Mesenchymal stem cell (in vitro differentiated cells and primary cell): ENCODE results near the gene MAPKAP1.

Experiments
- DNase-seq: peaks from one replicate; pipeline ENCODE4 v3.0.0-alpha.2; 2013
- H2AFZ ChIP-seq: one replicate; pipeline ENCODE4 v1.6.1; 2013; ENCODE audit warnings: low read depth, mild to moderate bottlenecking, control low read depth, inconsistent platforms, low read length, moderate library complexity
- H2AK5ac ChIP-seq: 2 replicates; pipeline ENCODE4 v1.6.1; 2013; ENCODE audit warnings: low read length, moderate library complexity, mild to moderate bottlenecking, inconsistent platforms; ENCODE audit not compliant: severe bottlenecking
- H2BK120ac ChIP-seq: one replicate; pipeline ENCODE4 v1.6.1; 2013; ENCODE audit warnings: low read depth, mild to moderate bottlenecking, inconsistent platforms, low read length, moderate library complexity
- H2BK12ac ChIP-seq, 2 experiments: one replicate each; pipeline ENCODE4 v1.6.1; 2013; ENCODE audit warnings: inconsistent platforms in 2 of 2, low read length in 2 of 2, mild to moderate bottlenecking in 2 of 2, moderate library complexity in 2 of 2, control low read depth in 1 of 2
- H2BK15ac ChIP-seq: one replicate; pipeline ENCODE4 v1.6.1; 2013; ENCODE audit warnings: mild to moderate bottlenecking, low read depth, inconsistent platforms; ENCODE audit not compliant: poor library complexity, severe bottlenecking
- H2BK5ac ChIP-seq: 2 replicates; pipeline ENCODE4 v1.6.1; 2013; ENCODE audit warnings: low read depth, mild to moderate bottlenecking, low read length, control low read depth, inconsistent platforms; ENCODE audit not compliant: poor library complexity, severe bottlenecking
- H3K14ac ChIP-seq, 2 experiments: one replicate each; pipeline ENCODE4 v1.6.1; 2013; ENCODE audit warnings: inconsistent platforms in 2 of 2, low read length in 2 of 2, control low read depth in 1 of 2, mild to moderate bottlenecking in 1 of 2, moderate library complexity in 1 of 2
- H3K18ac ChIP-seq, 2 experiments: one replicate each; pipeline ENCODE4 v1.6.1; 2013; ENCODE audit warnings: inconsistent platforms in 2 of 2, low read length in 2 of 2, control low read depth in 1 of 2, low read depth in 1 of 2, mild to moderate bottlenecking in 1 of 2
- H3K23ac ChIP-seq, 2 experiments: one replicate each; pipeline ENCODE4 v1.6.1; 2013; ENCODE audit warnings: inconsistent platforms in 2 of 2, low read length in 2 of 2, mild to moderate bottlenecking in 2 of 2, moderate library complexity in 2 of 2, control low read depth in 1 of 2
- H3K27ac ChIP-seq: 2 replicates; pipeline ENCODE4 v1.5.1; 2013; ENCODE audit warnings: mild to moderate bottlenecking, moderate library complexity, low read length, control low read depth, inconsistent platforms; ENCODE audit not compliant: poor library complexity, severe bottlenecking
- H3K27me3 ChIP-seq, 2 experiments: 2 replicates each; pipeline versions ENCODE4 v1.6.1 to v1.7.0; 2013; ENCODE audit warnings: low read length in 2 of 2, mild to moderate bottlenecking in 2 of 2, moderate library complexity in 2 of 2, control low read depth in 1 of 2, inconsistent platforms in 1 of 2; ENCODE audit not compliant: control insufficient read depth in 1 of 2, insufficient read depth in 1 of 2
- H3K36me3 ChIP-seq, 2 experiments: 2 replicates each; pipeline versions ENCODE4 v1.6.1 to v1.7.0; 2013; ENCODE audit warnings: low read length in 2 of 2, control low read depth in 1 of 2, inconsistent platforms in 1 of 2, low read depth in 1 of 2, mild to moderate bottlenecking in 1 of 2; ENCODE audit not compliant: insufficient read depth in 2 of 2, control insufficient read depth in 1 of 2
- H3K4ac ChIP-seq, 2 experiments: one replicate each; pipeline ENCODE4 v1.6.1; 2013; ENCODE audit warnings: inconsistent platforms in 2 of 2, low read length in 2 of 2, mild to moderate bottlenecking in 2 of 2, moderate library complexity in 2 of 2, control low read depth in 1 of 2, low read depth in 1 of 2
- H3K4me1 ChIP-seq: 2 replicates; pipeline ENCODE4 v1.6.1; 2013; ENCODE audit warnings: low read depth, low read length, control low read depth; ENCODE audit not compliant: control insufficient read depth, insufficient read depth
- H3K4me2 ChIP-seq: 2 replicates; pipeline ENCODE4 v1.6.1; 2013; ENCODE audit warnings: low read length, mild to moderate bottlenecking, inconsistent platforms; ENCODE audit not compliant: poor library complexity, severe bottlenecking
- H3K4me3 ChIP-seq, 2 experiments: 2 replicates each; pipeline versions ENCODE4 v1.5.1 to v1.7.0; 2013; ENCODE audit warnings: low read length in 2 of 2, mild to moderate bottlenecking in 2 of 2, control low read depth in 1 of 2, low read depth in 1 of 2; ENCODE audit not compliant: insufficient read depth in 1 of 2
- H3K79me1 ChIP-seq: replicated peaks from 2 replicates; pipeline ENCODE4 v1.6.1; 2013; ENCODE audit warnings: mild to moderate bottlenecking, control low read depth, low read length, inconsistent platforms; ENCODE audit not compliant: poor library complexity, severe bottlenecking
- H3K9ac ChIP-seq: 2 replicates; pipeline ENCODE4 v1.7.0; 2013; ENCODE audit warnings: mild to moderate bottlenecking, low read length, moderate library complexity
- H3K9me3 ChIP-seq: 2 replicates; pipeline ENCODE4 v1.7.0; 2013; ENCODE audit warnings: mild to moderate bottlenecking, low read length; ENCODE audit not compliant: control insufficient read depth
- H4K8ac ChIP-seq: one replicate; pipeline ENCODE4 v1.6.1; 2013; ENCODE audit warnings: inconsistent platforms, mild to moderate bottlenecking, low read length, moderate library complexity
- H4K91ac ChIP-seq: one replicate; pipeline ENCODE4 v1.6.1; 2013; ENCODE audit warnings: mild to moderate bottlenecking, low read length, inconsistent platforms
- WGBS: methylation state at CpG from one replicate; pipeline ENCODE4 v1.1.7; 2013; ENCODE audit warnings: mixed read lengths; 5-methylcytosine and 5-hydroxymethylcytosine counted together

The MAPKAP1 gene

GRCh38 chr9:125744616-125745015 lies 37.6 kb upstream of the MAPKAP1 start:
- no peak overlapping the region for H3K23ac ChIP-seq
- H2BK12ac ChIP-seq: no peak overlapping the region
- 14% methylated on average over 1 of the region's 5 CpGs for WGBS
- no peaks in the 10 kb centered on the region for H3K4me1 ChIP-seq
- H3K9me3 ChIP-seq: no peaks in the 10 kb centered on the region
- H2BK5ac ChIP-seq: no peak overlapping the region
- no peak overlapping the region for H3K4me2 ChIP-seq
- no peak overlapping the region for H2BK120ac ChIP-seq
- H3K27ac ChIP-seq: no peak overlapping the region
- H2AFZ ChIP-seq: no peak overlapping the region
- no peak overlapping the region for H2AK5ac ChIP-seq
- no peaks in the 10 kb centered on the region for H3K27me3 ChIP-seq
- H3K14ac ChIP-seq: no peak overlapping the region
- no peak overlapping the region for H4K8ac ChIP-seq
- H3K9ac ChIP-seq: peak overlapping the region; percentile 75
- H2BK15ac ChIP-seq: no peak overlapping the region
- H3K4me3 ChIP-seq: no peak overlapping the region
- DNase-seq: peak; percentile 42
- H3K18ac ChIP-seq: no peak overlapping the region
- H3K36me3 ChIP-seq: no peaks in the 10 kb centered on the region
- H3K4ac ChIP-seq: no peak overlapping the region
- peaks cover 4% of the 10 kb centered on the region for H3K79me1 ChIP-seq
- H4K91ac ChIP-seq: no peak overlapping the region

GRCh38 chr9:125743682-125744428 lies 36.8 kb upstream of the MAPKAP1 start:
- Histone ChIP-seq H3K4me3 (no peak overlapping the region), H4K8ac (no peak overlapping the region), H3K9me3 (no peaks in the 10 kb centered on the region), H3K36me3 (no peaks in the 10 kb centered on the region), H4K91ac (no peak overlapping the region), H3K27me3 (no peaks in the 10 kb centered on the region), H3K79me1 (peaks cover 4% of the 10 kb centered on the region), H2AFZ (no peak overlapping the region), H3K4me1 (no peaks in the 10 kb centered on the region), H3K9ac (peak overlapping the region; percentile 17), H2BK12ac (no peak overlapping the region), H2BK5ac (no peak overlapping the region), H3K4me2 (no peak overlapping the region), H2BK120ac (no peak overlapping the region), H3K14ac (no peak overlapping the region), H3K4ac (no peak overlapping the region), H2BK15ac (no peak overlapping the region), H2AK5ac (no peak overlapping the region), H3K23ac (no peak overlapping the region), H3K27ac (no peak overlapping the region), H3K18ac (no peak overlapping the region)
- 59% methylated on average over 5 of the region's 5 CpGs for WGBS
- peak; percentile 35 for DNase-seq

DNA sequence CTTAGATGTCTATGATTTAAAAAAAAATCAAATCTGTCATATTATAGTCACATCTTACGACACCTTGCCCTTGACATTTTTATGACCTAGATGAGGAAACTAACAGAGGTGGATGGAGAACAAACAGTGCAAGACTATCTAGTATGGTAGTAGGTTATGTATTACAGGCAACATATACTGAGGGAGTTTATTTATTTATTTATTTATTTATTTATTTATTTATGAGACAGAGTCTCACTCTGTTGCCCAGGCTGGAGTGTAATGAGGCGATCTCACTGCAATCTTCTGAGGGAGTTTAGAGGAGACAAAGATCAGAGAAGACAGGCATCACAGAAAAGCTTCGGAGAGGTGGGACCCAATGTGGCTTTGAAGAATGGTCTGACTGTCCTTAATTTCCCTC lies 35.6 kb upstream of the MAPKAP1 start:
- Histone ChIP-seq H3K4me2 (no peak overlapping the region), H3K9ac (no peak overlapping the region), H3K4me3 (no peak overlapping the region), H3K4me1 (no peaks in the 10 kb centered on the region), H3K23ac (no peak overlapping the region), H2AK5ac (no peak overlapping the region), H2AFZ (no peak overlapping the region), H2BK12ac (no peak overlapping the region), H2BK5ac (no peak overlapping the region), H3K4ac (no peak overlapping the region), H3K79me1 (no peaks in the 10 kb centered on the region), H3K27ac (no peak overlapping the region), H3K18ac (no peak overlapping the region), H3K36me3 (no peaks in the 10 kb centered on the region), H2BK15ac (no peak overlapping the region), H3K27me3 (no peaks in the 10 kb centered on the region), H4K91ac (no peak overlapping the region), H3K14ac (no peak overlapping the region), H4K8ac (no peak overlapping the region), H2BK120ac (no peak overlapping the region), H3K9me3 (no peaks in the 10 kb centered on the region)
- 100% methylated on average over 3 of the region's 3 CpGs for WGBS
- DNase-seq: no peak

GRCh38 chr9:125739436-125739835 lies 32.4 kb upstream of the MAPKAP1 start:
- Histone ChIP-seq H3K18ac (no peak overlapping the region), H3K23ac (no peak overlapping the region), H2BK12ac (no peak overlapping the region), H3K27me3 (no peaks in the 10 kb centered on the region), H2BK120ac (no peak overlapping the region), H3K4me2 (no peak overlapping the region), H2BK15ac (no peak overlapping the region), H3K79me1 (no peaks in the 10 kb centered on the region), H3K9ac (no peak overlapping the region), H2AFZ (no peak overlapping the region), H3K36me3 (no peaks in the 10 kb centered on the region), H3K4ac (no peak overlapping the region), H4K8ac (no peak overlapping the region), H3K27ac (no peak overlapping the region), H2AK5ac (no peak overlapping the region), H3K4me3 (no peak overlapping the region), H3K14ac (no peak overlapping the region), H3K4me1 (no peaks in the 10 kb centered on the region), H4K91ac (no peak overlapping the region), H2BK5ac (no peak overlapping the region), H3K9me3 (no peaks in the 10 kb centered on the region)
- WGBS: 100% methylated on average over 2 of the region's 3 CpGs
- no peak for DNase-seq
